ENCODE measurements around the gene RWDD2A. TPM values are rescaled to one million over a fixed set of nuclear protein-coding genes. Genes with fewer than 3 reads are reported as not detected.

Gene RWDD2A
- total and polyA plus RNA-seq, 2 of the 8 experiments (the other 6 are each of a cell fraction or from before 2014, with no cell fraction given): 2.1 to 3.6 TPM

DNA sequence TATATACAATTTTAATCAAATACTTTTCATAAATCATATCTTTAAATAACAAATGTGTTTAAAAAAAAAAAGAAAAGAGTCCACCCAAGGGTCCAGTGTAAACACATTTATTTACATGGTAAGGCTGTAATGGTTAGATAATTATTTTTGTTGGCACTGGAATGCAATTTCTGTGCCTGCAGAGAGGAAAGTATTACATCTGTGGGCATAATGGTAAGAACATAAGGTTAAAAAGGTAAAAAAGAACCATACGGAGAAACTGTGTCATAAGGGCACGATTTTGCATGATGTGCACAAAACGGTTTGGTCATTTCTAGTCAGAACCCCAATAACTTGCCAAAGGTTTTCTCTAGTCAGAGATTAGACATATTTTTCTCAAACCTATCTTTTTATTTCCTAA lies 54.3 kb downstream of the RWDD2A start (continued):
- no peak for TF ChIP-seq CTCF (IDR thresholded peaks at IDR 0.05; ENCODE audit: control extremely low read depth in 1 of 3, insufficient read depth in 1 of 3, low read depth in 1 of 3, low read length in 3 of 3)

Other genes with a start within 250 kb of the RWDD2A start
- 16.3 and 17.8 TPM in 2 replicates for gene UBE3D, start 127.5 kb upstream of the RWDD2A start, total RNA-seq (2021; fragmentation: NEBNext Ultra II Directional; extraction: Animal tissue kit (Norgen Biotek cat#: 25700))
- gene UBE3D, start 127.5 kb upstream of the RWDD2A start, polyA plus RNA-seq (2011; rRNA removed): 4.7 and 5.7 TPM in 2 replicates
- 14.7 and 15.9 TPM in 2 replicates for gene DOP1A, start 125.7 kb upstream of the RWDD2A start, total RNA-seq (2021; fragmentation: NEBNext Ultra II Directional; extraction: Animal tissue kit (Norgen Biotek cat#: 25700))
- gene DOP1A, start 125.7 kb upstream of the RWDD2A start, polyA plus RNA-seq (2011; rRNA removed): 5.3 and 7.5 TPM in 2 replicates
- 55.2 and 60.5 TPM in 2 replicates for gene PGM3, start 92 bp upstream of the RWDD2A start, total RNA-seq (2021; fragmentation: NEBNext Ultra II Directional; extraction: Animal tissue kit (Norgen Biotek cat#: 25700))
- gene PGM3, start 92 bp upstream of the RWDD2A start, polyA plus RNA-seq (2011; rRNA removed): 6.5 and 14.5 TPM in 2 replicates
- gene ME1, start 237.7 kb downstream of the RWDD2A start, total RNA-seq (2021; fragmentation: NEBNext Ultra II Directional; extraction: Animal tissue kit (Norgen Biotek cat#: 25700)): 3.9 and 4.2 TPM in 2 replicates
- 0.69 and 1.3 TPM in 2 replicates for gene ME1, start 237.7 kb downstream of the RWDD2A start, polyA plus RNA-seq (2011; rRNA removed)

Measured in H1 (cell line).